Measurements from ENCODE around the gene CRELD2. TPM values are rescaled to one million over a fixed set of nuclear protein-coding genes. Genes with fewer than 3 reads are reported as not detected.

Gene CRELD2
- total and polyA plus RNA-seq, 2 of the 13 experiments (the other 11 are each of a cell fraction or from before 2014, with no cell fraction given): 17.2 to 44.7 TPM

DNA sequence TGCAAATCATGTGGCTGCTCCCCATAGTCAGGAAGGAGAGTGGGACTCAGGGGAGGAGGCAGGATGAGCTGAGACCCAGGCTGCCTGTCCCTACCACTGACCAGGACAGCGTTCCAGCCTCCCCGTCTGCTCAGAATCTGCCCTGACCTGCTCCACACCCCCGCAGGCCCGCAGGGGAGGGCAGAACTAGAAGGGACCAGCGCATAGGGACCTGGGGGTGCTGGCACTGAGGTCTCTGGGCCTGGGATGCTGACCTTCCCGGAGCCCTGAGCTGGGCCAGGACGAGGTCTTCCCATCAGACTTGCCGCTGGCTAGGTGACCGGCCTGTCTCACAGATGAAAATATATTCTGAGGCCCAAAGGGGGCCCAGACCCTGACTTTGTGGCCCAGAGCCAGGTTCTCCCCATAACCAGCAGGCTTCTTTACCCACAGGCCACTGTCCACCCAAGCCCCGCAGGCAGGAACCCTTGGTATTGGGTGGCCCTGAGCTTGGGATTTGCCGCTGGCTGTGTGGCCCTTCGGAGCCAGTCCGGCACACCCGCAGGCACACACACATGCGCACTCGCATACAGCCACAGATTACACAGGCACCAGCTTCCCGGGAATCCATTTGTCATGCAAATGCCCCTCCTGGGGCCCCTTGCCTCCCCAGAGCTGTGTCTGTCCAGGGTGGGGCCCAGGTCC lies 28.3 kb downstream of the CRELD2 start (continued):
- no peak for TF ChIP-seq MED8 (CRISPR knock-in tag; IDR thresholded peaks at IDR 0.05; ENCODE audit: insufficient replicate concordance)
- TF ChIP-seq MYC (CRISPR knock-in tag; IDR thresholded peaks at IDR 0.05; ENCODE audit: borderline replicate concordance): peak; percentile 39; the same call in 1 of the 2 replicates
- peak; percentile 68 for TF ChIP-seq PHF5A (CRISPR knock-in tag; IDR thresholded peaks at IDR 0.05; ENCODE audit: low read depth, unreplicated experiment)
- no peak for TF ChIP-seq EP300 (IDR thresholded peaks at IDR 0.05; ENCODE audit: low read depth in 2 of 2, low read length in 2 of 2)
- TF ChIP-seq EP300 (CRISPR knock-in tag; IDR thresholded peaks at IDR 0.05; ENCODE audit: borderline replicate concordance): 0 out of 2 replicates have a peak, but pooled peaks have one; percentile 15
- peak; percentile 59 for TF ChIP-seq PHF8 (CRISPR knock-in tag; IDR thresholded peaks at IDR 0.05)
- TF ChIP-seq, protein P1, sequence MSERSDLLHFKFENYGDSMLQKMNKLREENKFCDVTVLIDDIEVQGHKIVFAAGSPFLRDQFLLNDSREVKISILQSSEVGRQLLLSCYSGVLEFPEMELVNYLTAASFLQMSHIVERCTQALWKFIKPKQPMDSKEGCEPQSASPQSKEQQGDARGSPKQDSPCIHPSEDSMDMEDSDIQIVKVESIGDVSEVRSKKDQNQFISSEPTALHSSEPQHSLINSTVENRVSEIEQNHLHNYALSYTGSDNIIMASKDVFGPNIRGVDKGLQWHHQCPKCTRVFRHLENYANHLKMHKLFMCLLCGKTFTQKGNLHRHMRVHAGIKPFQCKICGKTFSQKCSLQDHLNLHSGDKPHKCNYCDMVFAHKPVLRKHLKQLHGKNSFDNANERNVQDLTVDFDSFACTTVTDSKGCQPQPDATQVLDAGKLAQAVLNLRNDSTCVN (CRISPR knock-in tag; IDR thresholded peaks at IDR 0.05; ENCODE audit: borderline replicate concordance): 0 out of 2 replicates have a peak, but pooled peaks have one; percentile 12
- TF ChIP-seq STAG1 (CRISPR knock-in tag; IDR thresholded peaks at IDR 0.05): no peak; the same call in 1 of the 2 replicates
- TF ChIP-seq LBX2 (CRISPR knock-in tag; IDR thresholded peaks at IDR 0.05; ENCODE audit: borderline replicate concordance): no peak
- no peak for TF ChIP-seq ZNF766 (CRISPR knock-in tag; IDR thresholded peaks at IDR 0.05; ENCODE audit: borderline replicate concordance)
- 0 out of 2 replicates have a peak, but pooled peaks have one; percentile 41 for TF ChIP-seq SATB2 (CRISPR knock-in tag; IDR thresholded peaks at IDR 0.05)
- TF ChIP-seq, protein P2, sequence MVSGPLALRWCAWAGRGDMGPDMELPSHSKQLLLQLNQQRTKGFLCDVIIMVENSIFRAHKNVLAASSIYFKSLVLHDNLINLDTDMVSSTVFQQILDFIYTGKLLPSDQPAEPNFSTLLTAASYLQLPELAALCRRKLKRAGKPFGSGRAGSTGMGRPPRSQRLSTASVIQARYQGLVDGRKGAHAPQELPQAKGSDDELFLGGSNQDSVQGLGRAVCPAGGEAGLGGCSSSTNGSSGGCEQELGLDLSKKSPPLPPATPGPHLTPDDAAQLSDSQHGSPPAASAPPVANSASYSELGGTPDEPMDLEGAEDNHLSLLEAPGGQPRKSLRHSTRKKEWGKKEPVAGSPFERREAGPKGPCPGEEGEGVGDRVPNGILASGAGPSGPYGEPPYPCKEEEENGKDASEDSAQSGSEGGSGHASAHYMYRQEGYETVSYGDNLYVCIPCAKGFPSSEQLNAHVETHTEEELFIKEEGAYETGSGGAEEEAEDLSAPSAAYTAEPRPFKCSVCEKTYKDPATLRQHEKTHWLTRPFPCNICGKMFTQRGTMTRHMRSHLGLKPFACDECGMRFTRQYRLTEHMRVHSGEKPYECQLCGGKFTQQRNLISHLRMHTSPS (CRISPR knock-in tag; IDR thresholded peaks at IDR 0.05; ENCODE audit: low read depth): 0 out of 2 replicates have a peak, but pooled peaks have one; percentile 52
- TF ChIP-seq KLF11 (CRISPR knock-in tag; IDR thresholded peaks at IDR 0.05): peak; percentile 40; the same call in 1 of the 2 replicates
- TF ChIP-seq POLR2G (IDR thresholded peaks at IDR 0.05; ENCODE audit: low read depth, low read length): peak; percentile 56
- TF ChIP-seq FOXP4 (CRISPR knock-in tag; IDR thresholded peaks at IDR 0.05): peak; percentile 35; the same call in 1 of the 2 replicates
- no peak for TF ChIP-seq ZNF788 (CRISPR knock-in tag; IDR thresholded peaks at IDR 0.05; ENCODE audit: borderline replicate concordance)
- no peak for TF ChIP-seq ZNF225 (CRISPR knock-in tag; IDR thresholded peaks at IDR 0.05)
- TF ChIP-seq ZNF512B (CRISPR knock-in tag; IDR thresholded peaks at IDR 0.05; ENCODE audit: borderline replicate concordance): no peak
- TF ChIP-seq ZNF670 (CRISPR knock-in tag; IDR thresholded peaks at IDR 0.05; ENCODE audit: borderline replicate concordance): 0 out of 2 replicates have a peak, but pooled peaks have one; percentile 68
- TF ChIP-seq AGO2 (optimal IDR thresholded peaks at IDR 0.05; ENCODE audit: low read depth, low read length): no peak

All from HepG2 (cell line).